Daoy (cell line): ENCODE results near the gene PGGHG. TPM values are rescaled to one million over a fixed set of nuclear protein-coding genes. Genes with fewer than 3 reads are reported as not detected.

Experiments used
- DNase-seq: peaks from one replicate; pipeline ENCODE4 v3.0.0-alpha.2; 2015; ENCODE audit warnings: low read depth
- total RNA-seq: library from RNA; depleted of rRNA; stranded (reverse); fragments of >200 nt; shearing (Covaris generic); gene quantifications from 2 replicates; pipeline ENCODE4 v1.2.3, GENCODE V29; 2014; rRNA removed

Gene PGGHG
- total RNA-seq: 0.42 and 1.4 TPM in 2 replicates

DNA sequence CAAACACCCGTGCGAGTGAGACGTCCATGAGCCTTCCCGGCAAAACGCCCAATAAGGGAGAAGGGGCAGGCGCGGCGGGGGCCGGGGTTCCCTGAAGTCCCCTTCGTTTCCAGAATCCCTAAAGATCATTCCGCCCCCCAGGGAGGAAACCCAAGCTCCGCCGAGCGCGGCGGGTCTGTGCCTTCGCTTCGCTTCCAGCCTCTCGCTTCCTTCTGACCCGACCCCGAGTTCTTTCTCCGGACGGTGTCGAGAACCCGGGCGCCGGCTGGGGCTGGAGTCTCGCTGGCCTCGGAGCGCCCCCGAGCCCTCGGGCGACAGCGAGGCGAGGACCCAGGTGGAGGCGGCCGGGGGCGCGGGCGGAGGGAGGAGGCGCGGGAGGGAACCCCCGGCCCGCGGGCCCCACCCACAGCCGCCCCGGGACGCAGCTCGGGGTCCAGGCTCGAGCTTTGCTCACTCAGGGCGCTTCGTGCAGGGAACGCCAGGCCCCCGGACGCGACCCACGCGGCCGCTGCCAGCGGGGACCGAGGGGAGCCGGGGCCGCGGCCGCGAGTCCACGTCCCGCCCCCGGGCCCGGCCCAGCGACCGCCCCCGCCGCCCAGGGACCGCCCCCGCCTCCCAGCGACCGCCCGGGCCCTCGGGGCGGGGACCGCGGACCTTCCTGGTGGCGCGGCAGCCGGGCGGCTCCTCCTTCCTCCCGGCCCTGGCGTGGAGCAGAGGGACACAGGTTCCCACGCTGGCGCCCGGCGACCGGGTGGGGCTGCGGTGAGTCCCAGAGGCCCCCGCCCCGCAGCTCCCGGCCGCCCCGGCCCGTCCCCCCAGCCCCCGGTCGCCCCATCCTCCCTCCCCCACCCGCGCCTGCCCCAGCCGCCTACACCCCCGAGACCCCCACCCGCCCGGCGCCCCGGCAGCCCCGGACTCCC lies at the start of gene PGGHG:
TSS of gene PGGHG (plus strand) at position 649 of the 920 bp plus-strand sequence. CDS start 691 bp downstream, outside the sequence.
- peak; percentile 53 for DNase-seq

DNA sequence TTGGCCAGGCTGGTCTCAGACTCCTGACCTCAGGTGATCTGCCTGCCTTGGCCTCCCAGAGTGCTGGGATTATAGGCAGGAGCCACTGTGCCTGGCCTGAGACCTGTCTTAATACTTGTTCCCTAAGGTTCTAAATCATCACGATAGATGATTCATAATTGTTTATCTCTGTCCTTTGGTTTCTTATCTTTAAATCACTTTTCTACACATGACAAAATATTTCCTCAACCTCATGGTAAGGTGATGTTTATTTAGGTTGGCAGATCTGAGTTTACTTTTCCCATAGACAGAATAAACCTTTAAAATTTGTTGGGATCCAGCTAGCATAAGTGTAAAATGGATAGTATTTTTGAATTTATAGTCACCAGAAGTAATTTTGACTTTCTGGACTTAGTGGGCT lies 48.6 kb upstream of the PGGHG start:
- no peak for DNase-seq

DNA sequence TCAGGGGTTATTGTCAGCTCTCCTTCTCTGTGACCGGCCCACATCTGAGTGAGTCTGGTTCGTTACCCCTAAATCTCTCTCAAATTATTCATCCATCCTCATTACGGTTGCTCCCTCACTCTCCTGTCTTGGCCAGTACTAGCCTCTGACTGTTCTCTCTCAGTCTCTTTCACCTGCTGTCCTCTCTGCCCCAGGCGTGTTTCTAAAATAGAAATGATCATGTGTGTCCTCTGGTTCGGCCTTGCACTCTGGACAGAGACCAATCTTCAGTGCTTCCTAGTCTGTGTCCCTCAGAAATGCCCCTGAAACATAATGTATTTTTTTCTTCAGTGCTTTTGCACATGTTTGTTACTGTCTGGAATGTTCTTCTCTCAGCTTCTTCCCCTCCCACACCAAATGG lies 47.3 kb upstream of the PGGHG start:
- no peak for DNase-seq

DNA sequence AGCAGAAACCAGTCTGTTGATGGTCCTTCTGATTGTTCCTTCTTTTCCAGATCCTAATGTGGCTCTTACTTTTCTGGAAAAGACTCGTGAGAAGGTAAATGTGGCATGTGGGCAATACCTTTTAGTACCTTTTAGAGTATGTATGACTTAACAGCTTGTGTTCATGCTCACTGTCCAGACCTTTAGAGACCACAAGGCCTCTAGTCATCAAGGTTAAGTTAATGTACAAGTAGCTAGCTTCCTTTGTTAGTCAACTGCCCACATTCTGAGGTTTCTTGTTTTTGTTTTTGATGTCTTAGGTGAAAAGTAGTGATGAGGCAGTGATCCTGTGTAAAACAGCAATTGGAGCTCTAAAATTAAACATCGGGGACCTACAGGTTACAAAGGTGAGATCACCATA lies 44.5 kb upstream of the PGGHG start:
- no peak for DNase-seq

DNA sequence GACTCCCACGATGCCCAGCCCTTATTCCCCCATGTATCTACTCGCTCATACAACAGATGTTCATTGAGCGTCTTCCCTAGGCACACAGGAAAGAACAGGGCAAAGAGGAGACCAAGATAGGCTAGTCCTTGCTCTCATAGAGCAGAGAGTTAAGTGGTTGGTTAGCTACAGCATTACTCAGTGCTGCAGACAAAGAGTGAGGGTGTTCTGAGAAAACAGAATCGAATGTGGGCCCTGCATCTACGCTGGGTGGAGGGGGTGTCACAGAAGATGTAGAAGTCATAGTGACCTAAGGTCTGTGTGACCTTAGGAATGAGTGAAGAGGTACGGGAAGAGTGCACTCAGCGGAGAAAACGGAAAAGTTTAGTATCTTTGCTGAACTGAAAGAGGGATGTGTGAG lies 39.9 kb upstream of the PGGHG start:
- DNase-seq: no peak

DNA sequence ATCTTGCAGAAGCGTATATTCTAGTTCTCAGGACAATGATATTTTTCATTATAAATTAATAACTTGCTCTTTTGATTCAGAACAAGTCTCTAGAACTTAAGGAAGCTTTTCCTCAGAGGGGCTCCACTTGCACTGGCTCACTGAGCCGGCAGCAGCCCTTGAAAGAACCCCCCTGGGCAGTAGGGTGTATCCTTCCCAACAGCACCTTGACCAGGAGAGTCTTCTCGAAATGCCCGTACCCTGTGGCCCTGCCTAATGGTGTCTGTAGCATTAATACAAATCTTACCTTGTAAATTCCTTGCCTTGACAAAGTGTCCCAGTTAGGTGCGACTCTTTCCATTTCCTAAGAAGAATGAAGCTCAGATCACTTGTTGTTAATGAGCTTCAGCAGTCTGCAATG lies 38.7 kb upstream of the PGGHG start:
- no peak for DNase-seq

DNA sequence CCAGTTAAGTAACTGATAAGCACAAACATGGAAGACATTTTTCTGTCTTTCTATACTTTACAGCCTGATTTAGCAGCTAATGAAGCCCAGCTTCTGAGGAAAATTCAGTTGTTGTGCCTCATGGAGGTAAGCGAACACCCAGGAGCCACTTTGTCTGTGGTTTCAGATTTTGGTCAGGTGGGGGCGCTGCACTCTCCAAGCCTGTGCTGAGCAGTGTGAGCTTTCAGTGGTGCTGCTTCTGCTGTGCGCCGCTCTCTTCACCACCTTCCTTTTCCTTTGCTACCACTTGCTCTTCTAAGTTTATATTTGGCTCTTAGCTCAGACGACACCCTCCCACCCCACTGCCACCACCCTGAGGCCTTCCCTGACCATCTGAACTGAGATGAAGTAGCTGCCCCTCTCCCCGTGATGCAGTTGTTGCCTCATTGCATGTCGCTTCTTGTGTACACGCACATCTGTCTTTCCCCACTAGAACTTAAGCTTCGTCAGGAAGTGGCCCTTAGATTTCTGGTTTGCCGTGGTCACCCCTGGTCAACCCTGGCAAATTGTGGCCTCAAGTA lies 38.1 kb upstream of the PGGHG start:
- DNase-seq: peak; percentile 41

DNA sequence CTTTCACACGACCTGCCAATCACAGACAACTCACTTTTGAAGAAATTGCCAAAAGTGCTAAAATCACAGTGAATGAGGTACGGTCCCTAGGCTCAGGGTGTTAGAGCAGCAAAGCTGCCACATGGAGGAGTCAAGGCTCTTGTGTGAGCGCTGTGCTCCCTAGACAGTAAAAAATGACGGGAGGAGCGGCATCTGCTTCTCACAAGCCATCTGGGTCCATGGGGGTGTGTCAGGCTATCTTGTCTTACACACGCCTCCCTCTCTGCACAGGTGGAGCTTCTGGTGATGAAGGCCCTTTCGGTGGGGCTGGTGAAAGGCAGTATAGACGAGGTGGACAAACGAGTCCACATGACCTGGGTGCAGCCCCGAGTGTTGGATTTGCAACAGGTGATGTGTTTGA lies 37.4 kb upstream of the PGGHG start:
- DNase-seq: no peak

DNA sequence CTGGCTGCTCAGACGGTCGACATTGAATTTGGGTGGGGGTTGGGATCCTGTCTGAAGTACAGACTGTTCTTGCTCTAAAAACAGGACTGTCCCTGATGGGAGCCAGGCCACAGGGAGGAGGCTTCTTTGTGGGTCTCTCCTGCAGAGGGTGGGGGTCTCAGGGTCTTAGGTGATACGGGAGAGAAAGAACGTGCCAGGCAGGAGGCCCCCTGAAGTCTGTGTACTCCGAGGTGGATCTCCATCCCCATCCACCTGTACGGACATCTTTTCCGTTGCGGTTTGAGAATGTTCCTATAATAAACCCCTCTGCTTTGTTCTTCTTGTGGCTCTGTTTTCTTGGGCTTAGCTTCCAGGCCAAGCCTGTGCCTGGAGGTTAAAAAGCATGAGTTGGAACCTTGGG lies 36.3 kb upstream of the PGGHG start:
- DNase-seq: no peak

DNA sequence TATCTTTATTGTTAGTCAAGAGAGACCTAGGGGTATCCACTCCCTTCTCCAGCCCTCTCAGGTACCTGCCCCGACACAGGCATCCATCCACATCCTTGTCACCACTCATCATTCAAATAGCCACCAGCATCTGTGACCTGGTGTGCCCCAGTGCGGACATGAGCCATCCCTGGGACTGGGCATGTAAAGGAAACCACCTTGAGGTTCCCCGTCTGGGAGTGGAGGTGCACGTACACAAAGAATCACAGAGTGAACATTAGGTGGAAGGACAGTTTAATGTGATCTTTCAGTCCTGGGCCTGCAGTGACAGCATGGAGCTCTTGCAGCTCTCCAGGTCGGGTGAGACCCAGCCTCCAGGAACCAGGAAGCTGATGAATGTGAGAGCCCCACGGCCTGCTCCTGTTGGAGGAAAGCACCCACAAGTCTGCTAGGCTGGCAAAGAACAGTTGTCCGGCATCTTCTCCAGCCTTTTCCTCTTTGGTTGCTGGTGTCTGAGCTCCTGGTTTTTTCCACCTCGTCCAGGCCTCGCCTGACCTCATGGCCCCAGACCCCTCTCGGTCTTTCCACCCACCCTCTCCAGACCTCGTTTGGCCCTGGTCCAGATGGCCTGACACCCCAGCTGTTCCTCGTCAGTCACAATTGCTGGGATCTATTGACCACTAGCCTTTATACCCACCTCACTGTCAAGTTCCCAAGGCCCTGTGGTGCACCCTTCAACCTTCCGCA lies 35.6 kb upstream of the PGGHG start:
- DNase-seq: no peak

DNA sequence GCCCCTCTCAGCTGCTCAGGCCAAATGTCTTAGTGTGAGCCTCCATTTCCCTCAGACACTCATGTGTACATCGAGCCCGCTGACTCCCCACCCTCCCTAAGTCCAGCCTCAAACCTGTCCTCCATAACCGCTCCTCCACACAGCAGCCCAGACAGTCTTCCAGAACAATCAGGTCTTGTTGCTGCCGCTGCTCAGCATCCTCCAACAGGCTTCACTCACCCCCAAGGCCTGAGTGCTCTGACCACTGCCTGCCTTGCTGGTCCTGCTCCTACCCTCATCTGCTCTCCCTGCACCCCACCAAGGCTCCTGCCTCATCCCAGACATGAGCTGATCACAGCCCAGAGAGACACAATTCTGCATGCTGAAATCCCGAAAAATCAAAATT lies 35.0 kb upstream of the PGGHG start:
- DNase-seq: no peak

DNA sequence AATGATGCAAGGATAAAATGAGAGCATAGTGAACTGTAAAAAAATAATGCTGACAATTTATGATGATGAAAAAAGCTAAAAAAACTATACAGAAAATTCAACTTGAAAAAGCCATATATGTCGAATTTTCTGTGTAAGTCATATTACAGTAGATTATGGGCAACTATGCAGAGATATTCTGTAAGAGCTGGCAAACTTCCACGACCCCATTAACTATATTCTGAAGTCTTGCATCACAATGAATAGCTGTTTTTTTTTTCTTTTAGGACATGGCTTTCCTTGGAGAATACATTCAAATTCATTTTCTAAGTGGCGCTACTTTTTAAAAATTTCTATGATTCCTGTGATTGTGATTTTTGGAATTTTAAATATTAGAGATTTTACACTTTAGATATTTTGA lies 33.8 kb upstream of the PGGHG start:
- DNase-seq: no peak

DNA sequence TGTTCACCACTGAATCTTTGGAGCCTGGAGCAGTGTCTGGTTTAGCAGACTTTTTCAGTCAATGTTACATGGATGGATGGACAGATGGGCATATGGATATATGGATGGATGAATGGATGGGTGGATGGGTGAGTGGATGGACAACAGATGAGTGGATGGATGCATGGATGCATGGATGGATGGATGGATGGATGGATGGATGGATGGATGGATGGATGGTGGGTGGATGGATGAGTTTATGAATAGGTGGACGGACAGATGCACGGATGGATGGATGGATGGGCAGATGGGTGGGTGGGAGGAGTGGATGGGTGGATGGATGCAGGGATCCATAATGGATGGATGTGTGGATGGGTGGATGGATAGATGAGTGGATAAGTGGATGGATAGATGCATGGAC lies 33.1 kb upstream of the PGGHG start:
- no peak for DNase-seq

DNA sequence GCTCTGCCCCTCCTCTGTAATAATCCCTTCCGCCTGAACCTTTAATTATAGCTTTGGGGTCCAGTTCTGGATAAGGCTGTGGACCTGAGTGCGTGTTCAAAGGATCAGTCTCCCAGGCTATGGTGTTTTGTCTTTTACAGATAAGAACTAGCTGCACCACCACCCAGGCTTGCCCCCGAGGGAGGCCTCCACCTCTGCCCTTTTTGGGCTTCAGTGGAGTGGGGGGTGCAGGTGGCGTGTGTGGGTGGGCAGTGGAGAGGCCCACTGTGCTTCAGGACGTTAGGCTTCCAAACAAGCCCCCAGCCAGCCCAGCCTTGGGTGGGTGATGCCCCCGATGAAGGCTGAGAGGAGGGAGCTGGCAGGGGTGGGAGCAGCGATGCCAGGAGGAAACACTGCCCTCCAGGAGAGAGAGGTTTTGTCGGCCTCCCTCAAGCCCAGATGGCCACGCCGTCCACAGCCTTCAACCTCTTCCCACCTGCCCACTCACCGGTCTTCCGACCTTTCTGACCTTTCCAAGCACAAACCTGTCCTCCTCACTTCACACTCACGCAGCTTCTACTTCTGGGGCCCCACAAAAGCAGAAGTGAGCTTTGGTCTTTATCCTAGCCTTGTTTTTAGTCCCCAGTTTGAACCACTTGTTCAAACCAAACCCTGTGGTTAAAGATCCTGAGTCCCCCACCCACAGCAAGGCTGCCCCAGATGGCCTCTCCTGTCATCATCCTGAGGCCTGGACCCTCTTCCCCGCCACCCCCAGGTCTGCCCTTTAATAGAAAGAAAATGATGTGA lies 31.8 kb upstream of the PGGHG start:
- DNase-seq: no peak

DNA sequence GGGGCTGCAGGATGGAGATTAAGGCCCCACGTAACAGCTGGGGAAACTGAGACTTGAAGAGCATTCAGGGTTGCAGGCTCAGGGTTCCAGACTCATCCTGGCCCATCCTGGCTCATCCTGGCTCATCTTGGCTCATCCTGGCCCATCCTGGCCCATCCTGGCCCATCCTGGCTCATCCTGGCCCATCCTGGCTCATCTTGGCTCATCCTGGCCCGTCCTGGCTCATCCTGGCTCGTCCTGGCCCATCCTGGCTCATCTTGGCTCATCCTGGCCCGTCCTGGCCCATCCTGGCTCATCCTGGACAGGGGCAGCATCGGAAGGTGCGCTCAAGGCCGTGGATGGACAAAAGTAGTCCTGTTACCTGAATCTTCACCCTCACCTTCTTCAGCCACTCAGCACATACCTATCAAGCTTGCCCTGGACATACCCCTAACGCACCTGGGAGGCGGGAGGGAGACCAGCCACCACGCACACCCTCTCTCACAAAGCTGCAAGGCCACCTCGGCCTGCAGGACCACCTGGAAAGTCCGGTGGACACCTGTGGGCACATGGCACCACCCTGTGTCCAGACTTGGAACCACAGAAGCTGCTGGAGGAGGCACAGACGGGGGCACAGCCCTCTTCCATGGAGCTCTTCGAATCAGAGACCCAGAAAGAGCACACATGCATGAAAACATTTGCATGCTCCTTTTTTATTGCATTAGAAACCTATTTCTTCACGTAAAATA lies 31.0 kb upstream of the PGGHG start:
- DNase-seq: no peak

DNA sequence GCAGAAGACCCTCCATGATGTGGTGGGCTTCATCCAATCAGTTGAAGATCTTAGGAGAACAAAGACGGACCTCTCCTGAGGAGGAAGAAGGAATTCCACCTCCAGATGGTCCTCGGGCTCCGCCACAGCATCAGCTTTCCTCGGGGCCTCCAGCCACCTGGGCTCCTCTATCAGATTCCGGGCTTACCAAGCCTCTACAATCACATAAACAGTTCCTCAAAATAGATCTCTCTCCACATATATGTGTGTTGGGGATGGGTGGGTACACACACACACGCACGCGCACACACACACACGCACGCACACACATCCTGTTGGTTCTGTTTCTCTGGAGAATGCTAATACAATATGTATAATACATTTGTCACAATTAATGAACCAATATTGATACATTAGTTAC lies 29.5 kb upstream of the PGGHG start:
- DNase-seq: no peak

DNA sequence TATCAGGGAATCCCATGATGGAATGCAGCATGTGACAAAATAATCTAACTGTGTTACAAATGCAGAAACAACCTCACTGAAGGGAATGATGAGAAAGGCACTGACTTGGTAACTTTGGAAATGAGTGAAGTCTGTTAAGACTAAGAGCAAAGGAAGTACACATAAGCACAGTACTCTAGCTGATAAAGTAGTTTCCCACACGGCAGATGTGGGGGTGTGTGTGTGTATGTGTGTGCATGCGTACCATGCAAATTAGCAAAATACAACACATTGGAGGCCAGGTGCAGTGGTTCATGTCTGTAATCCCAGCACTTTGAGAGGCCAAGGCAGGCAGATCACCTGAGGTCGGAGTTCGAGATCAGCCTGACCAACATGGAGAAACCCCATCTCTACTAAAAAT lies 27.3 kb upstream of the PGGHG start:
- no peak for DNase-seq

DNA sequence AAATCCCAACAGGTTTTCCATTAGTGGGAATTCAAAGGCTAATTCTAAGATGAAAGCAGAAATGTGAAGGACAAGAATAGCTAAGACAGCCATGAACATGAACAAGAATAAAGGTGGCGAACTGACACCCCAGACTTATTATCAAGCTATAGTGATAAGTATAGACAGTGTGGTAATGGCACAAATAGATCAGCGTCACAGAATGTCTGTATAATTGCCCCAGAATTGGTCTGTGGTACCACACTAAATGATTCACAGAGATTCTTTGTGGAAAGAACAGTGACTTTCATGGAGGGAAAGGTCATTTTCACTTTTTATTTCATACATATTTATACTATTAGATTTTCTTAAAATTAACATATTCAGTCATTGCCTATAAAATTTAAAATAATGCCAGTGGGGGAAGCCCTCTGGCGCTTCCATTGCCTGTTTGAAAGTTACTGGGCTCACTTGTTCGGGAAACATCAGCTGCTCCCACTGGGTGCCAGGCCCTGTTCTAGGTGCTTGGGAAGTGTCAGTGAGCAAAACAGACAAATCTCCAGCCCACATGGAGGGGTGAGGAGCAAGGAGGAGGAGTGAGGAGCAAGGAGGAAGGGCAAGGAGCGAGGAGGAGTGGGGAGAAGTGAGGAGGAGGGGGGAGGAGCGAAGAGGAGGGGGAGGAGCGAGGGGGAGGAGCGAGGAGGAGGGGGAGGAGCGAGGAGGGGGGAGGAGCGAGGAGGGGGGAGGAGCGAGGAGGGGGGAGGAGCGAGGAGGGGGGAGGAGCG lies 22.1 kb upstream of the PGGHG start:
- DNase-seq: no peak

DNA sequence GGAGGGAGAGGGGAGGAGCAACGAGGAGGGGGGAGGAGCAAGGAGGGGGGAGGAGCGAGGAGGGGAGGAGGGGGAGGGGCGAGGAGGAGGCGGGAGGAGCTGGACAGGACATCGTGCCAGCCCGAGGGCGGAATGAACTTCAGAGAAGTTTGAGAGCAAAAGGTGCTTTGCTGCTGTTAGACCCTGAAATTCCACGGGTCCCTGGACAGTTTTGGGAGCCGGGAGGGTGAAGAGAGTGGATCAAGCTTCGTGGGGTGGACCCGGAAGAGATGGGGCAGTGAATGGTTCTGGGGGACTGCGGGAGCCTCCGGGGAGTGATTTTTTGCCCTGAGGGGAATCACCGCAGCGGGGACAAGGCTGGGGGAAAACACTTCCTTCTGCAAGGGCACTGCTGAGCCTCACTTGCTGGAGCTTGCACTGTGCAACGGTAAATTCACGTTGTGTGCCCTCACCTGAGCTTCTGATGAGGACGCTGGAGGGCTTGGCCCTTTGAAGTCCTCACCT lies 21.4 kb upstream of the PGGHG start:
- DNase-seq: no peak

DNA sequence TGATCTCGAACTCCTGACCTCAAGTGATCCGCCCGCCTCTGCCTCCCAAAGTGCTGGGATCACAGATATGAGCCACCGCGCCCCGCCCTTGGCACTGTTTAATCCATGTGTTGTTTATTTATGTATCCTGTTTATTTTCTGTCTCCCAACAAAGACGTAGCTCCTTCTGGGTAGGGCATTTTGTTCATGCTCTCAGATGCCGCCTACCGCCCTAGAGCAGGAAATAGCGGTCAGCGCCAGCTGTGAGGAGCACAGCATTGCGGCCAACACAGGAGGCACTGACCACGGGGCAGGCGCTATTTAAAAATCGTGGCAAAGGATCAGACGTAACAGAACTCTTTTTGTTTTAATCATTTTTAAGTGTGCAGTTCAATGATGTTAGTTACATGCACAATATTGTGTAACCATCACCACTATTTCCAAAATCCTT lies 20.2 kb upstream of the PGGHG start:
- peak; percentile 52 for DNase-seq
